Measurements from ENCODE around the gene ZBTB49. TPM values are rescaled to one million over a fixed set of nuclear protein-coding genes. Genes with fewer than 3 reads are reported as not detected.
A peak's percentile ranks its signal among the peaks of the same experiment; 100 is the strongest.

ZBTB49 gene
- total and polyA plus RNA-seq, 2 of the 4 experiments (the other 2 are of a cell fraction) = 3.2 to 4.8 TPM

DNA sequence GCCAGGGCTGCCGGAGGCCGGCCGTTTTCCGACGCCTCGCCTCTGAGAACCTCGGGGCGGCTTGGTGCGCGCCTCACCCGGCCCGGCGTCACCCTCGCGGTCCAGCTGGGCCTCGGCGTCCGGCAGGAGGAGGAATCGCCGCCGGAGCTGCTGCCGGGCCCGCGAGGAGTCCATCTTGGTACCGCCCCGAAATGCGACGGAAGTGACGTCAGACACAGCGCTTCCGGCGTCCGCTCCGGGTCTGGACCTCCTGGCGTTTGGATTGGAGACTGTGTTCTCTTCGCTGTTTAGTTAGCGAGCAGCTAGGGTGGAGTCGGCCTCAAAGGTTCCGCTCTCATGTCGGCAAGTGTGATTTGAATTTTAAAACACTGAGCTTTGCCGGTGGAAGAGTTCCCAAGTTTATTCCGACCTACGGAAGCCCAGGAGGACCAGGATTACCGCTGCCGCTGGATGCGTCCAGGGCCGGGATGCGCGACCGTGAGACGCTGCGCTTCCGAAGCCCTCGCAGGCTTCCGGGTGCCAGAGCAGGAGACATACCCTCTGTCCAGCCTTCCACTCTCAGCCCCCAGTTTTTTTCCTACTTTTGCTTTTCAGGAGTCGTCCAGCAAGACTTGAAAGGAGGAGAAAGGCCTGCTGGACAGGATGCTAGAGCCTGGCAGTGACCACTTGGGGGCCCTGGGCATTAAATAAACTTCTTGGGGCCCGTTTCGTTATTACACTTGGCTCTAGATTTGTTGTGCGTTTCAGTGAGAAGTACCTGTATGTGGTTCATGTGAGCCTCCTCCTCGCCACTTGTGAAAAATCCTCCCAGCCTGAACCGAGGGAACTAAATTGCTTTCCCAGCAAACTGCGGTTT is 41.8 kb upstream of the ZBTB49 start, which contains the start of gene TMEM128:
TSS of gene TMEM128 (minus strand) at position 195 of the 856 bp plus-strand sequence. CDS start at position 174, 21 bp downstream.
- peak within 1 kb of the TSS; percentile 99 to 100 for H4K8ac ChIP-seq (ENCODE audit: low read depth in 2 of 2, low read length in 2 of 2)
- in situ Hi-C loops (cut with MboI; ENCODE audit: low sequenced_read_pairs) (no loop called here), dilution Hi-C loops (cut with HindIII; ENCODE audit: low sequenced_read_pairs, unreplicated experiment) (no loop called here), intact Hi-C loops (cut with micrococcal nuclease) (no loop called here)
- H4K5ac ChIP-seq (ENCODE audit: low read depth, low read length) = peak within 1 kb of the TSS; percentile 86
- H3K9me1 ChIP-seq (ENCODE audit: insufficient read depth, low read length) = peaks cover 4% of the 10 kb centered on the region
- H3K18ac ChIP-seq (ENCODE audit: low read depth, low read length) = peak within 1 kb of the TSS; percentile 70
- H3K36me3 ChIP-seq (ENCODE audit: control insufficient read depth, insufficient read depth, low read length) = peaks cover 15% of the 10 kb centered on the region
- peak within 1 kb of the TSS; percentile 90 for H3K4ac ChIP-seq (ENCODE audit: low read depth, low read length)
- peak within 1 kb of the TSS; percentile 92 for H2BK5ac ChIP-seq (ENCODE audit: low read depth, low read length, poor library complexity, severe bottlenecking)
- peak within 1 kb of the TSS; percentile 95 for H3K56ac ChIP-seq (ENCODE audit: extremely low read depth, insufficient read depth, low read length)
- peak within 1 kb of the TSS; percentile 96 for H3K27ac ChIP-seq (ENCODE audit: insufficient read depth, low read length)
- H4K91ac ChIP-seq (ENCODE audit: insufficient read depth, low read depth, low read length) = peak within 1 kb of the TSS; percentile 91
- ATAC-seq (ENCODE audit: low read depth) (peak; percentile 95), DNase-seq (peak; percentile 93)
- peaks cover 2% of the 10 kb centered on the region; the same call in 1 of the 2 replicates for H3K4me1 ChIP-seq (ENCODE audit: control insufficient read depth, insufficient read depth, low read length)
- no peaks in the 10 kb centered on the region for H3K27me3 ChIP-seq (ENCODE audit: control insufficient read depth, insufficient read depth, low read length)
- peak within 1 kb of the TSS; percentile 80 for H2BK120ac ChIP-seq (ENCODE audit: low read depth, low read length)
- no peaks in the 10 kb centered on the region for H4K20me1 ChIP-seq (ENCODE audit: insufficient read depth, low read length)
- no peak within 1 kb of the TSS for H2BK20ac ChIP-seq (ENCODE audit: low read depth, low read length)
- H3K4me2 ChIP-seq (ENCODE audit: low read depth, low read length) = peak within 1 kb of the TSS; percentile 97
- H3K79me1 ChIP-seq (ENCODE audit: low read depth in 1 of 2, low read length in 2 of 2) = peaks cover 18 to 22% of the 10 kb centered on the region in 2 experiments
- no peaks in the 10 kb centered on the region for H3K9me3 ChIP-seq (ENCODE audit: control insufficient read depth, insufficient read depth, low read length)
- H3K23ac ChIP-seq (ENCODE audit: low read depth, low read length) = peak within 1 kb of the TSS; percentile 83
- peak within 1 kb of the TSS; percentile 16; the same call in 1 of the 3 replicates for H2BK15ac ChIP-seq (ENCODE audit: low read depth, low read length)
- peak within 1 kb of the TSS; percentile 91 for H3K14ac ChIP-seq (replicated peaks; ENCODE audit: low read depth, low read length)
- peak within 1 kb of the TSS; percentile 60 for H2AK5ac ChIP-seq (ENCODE audit: low read depth, low read length)
- H2AFZ ChIP-seq (replicated peaks; ENCODE audit: low read length, poor library complexity) = peak within 1 kb of the TSS; percentile 99
- ChIA-PET CTCF (interaction anchor here (0.5 to 2.1 kb wide), 2 partner anchors 12 kb away, joined by 3 to 8 read pairs; no protein-coding TSS in a partner anchor), POLR2A (ENCODE audit: unreplicated experiment) (interaction anchor here (0.5 to 0.8 kb wide), 3 partner anchors 17 to 1343 kb away, joined by 3 read pairs; no protein-coding TSS in a partner anchor)
- peak within 1 kb of the TSS; percentile 78 for H2AK9ac ChIP-seq (replicated peaks; ENCODE audit: low read depth, low read length, poor library complexity)
- BruUV-seq (replicated peaks) = TSS peak; percentile 84
- 2% methylated on average over 24 of the region's 62 CpGs; no CpG with 5 or more reads in 1 of the 2 experiments for WGBS, 2 experiments (ENCODE audit: extremely low coverage in 2 of 2, insufficient read length in 1 of 2)
- peak within 1 kb of the TSS; percentile 92 for H3K9ac ChIP-seq (ENCODE audit: low read depth, low read length)
- peak within 1 kb of the TSS; percentile 90 for H3K4me3 ChIP-seq (ENCODE audit: insufficient read depth, low read depth, low read length)
- TF ChIP-seq MAZ (IDR thresholded peaks at IDR 0.05; ENCODE audit: borderline replicate concordance, low read depth, low read length) (peak; percentile 29; the same call in 1 of the 2 replicates), CEBPB (IDR thresholded peaks at IDR 0.05; ENCODE audit: low read depth, low read length) (no peak), MAFK (IDR thresholded peaks at IDR 0.05; ENCODE audit: low read depth, low read length) (no peak), RAD21 (IDR thresholded peaks at IDR 0.05; ENCODE audit: low read length) (no peak), RCOR1 (IDR thresholded peaks at IDR 0.05; ENCODE audit: insufficient replicate concordance, low read length) (no peak), POLR2A (IDR thresholded peaks at IDR 0.05; ENCODE audit: low read depth, low read length) (peak; percentile 92), RFX5 (IDR thresholded peaks at IDR 0.05; ENCODE audit: low read depth, low read length) (no peak), BHLHE40 (IDR thresholded peaks at IDR 0.05; ENCODE audit: low read depth, low read length) (no peak), NFE2L2 (IDR thresholded peaks at IDR 0.05; ENCODE audit: low read depth, low read length) (no peak), CHD1 (IDR thresholded peaks at IDR 0.05; ENCODE audit: low read depth, low read length) (no peak), FOS (IDR thresholded peaks at IDR 0.05; ENCODE audit: low read depth, low read length) (no peak)
- TF ChIP-seq, protein P1, sequence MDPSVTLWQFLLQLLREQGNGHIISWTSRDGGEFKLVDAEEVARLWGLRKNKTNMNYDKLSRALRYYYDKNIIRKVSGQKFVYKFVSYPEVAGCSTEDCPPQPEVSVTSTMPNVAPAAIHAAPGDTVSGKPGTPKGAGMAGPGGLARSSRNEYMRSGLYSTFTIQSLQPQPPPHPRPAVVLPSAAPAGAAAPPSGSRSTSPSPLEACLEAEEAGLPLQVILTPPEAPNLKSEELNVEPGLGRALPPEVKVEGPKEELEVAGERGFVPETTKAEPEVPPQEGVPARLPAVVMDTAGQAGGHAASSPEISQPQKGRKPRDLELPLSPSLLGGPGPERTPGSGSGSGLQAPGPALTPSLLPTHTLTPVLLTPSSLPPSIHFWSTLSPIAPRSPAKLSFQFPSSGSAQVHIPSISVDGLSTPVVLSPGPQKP (IDR thresholded peaks at IDR 0.05; ENCODE audit: borderline replicate concordance, low read depth, low read length) = no peak
- TF ChIP-seq, protein P2, sequence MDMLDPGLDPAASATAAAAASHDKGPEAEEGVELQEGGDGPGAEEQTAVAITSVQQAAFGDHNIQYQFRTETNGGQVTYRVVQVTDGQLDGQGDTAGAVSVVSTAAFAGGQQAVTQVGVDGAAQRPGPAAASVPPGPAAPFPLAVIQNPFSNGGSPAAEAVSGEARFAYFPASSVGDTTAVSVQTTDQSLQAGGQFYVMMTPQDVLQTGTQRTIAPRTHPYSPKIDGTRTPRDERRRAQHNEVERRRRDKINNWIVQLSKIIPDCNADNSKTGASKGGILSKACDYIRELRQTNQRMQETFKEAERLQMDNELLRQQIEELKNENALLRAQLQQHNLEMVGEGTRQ (IDR thresholded peaks at IDR 0.05; ENCODE audit: low read depth, low read length) = no peak
- TF ChIP-seq, protein P3, sequence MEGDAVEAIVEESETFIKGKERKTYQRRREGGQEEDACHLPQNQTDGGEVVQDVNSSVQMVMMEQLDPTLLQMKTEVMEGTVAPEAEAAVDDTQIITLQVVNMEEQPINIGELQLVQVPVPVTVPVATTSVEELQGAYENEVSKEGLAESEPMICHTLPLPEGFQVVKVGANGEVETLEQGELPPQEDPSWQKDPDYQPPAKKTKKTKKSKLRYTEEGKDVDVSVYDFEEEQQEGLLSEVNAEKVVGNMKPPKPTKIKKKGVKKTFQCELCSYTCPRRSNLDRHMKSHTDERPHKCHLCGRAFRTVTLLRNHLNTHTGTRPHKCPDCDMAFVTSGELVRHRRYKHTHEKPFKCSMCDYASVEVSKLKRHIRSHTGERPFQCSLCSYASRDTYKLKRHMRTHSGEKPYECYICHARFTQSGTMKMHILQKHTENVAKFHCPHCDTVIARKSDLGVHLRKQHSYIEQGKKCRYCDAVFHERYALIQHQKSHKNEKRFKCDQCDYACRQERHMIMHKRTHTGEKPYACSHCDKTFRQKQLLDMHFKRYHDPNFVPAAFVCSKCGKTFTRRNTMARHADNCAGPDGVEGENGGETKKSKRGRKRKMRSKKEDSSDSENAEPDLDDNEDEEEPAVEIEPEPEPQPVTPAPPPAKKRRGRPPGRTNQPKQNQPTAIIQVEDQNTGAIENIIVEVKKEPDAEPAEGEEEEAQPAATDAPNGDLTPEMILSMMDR (conservative IDR thresholded peaks at IDR 0.05; ENCODE audit: low read depth, low read length) = 0 out of 2 replicates have a peak, but pooled peaks have one; percentile 7

Measured in IMR-90 (cell line).